NCI-H1694 treated with DMSO at 0.1 percent for 48 hours (cell line): ENCODE data around the gene ZDHHC17.
"Not testable (repeated sequence)": the region's sequence is repeated elsewhere in the genome, so short reads cannot be mapped to it uniquely, and the experiment has no call there.

ENCODE experiments used
- DNase-seq: peaks from one replicate; lab custom pipeline; 2025; lab: John Stamatoyannopoulos, UW

The ZDHHC17 gene

GRCh38 chr12:76768576-76768975 is 4.7 kb downstream of the ZDHHC17 start:
- DNase-seq, result no peak

GRCh38 chr12:76777765-76778216 is 13.9 kb downstream of the ZDHHC17 start:
- no peak for DNase-seq

GRCh38 chr12:76778364-76778763 is 14.4 kb downstream of the ZDHHC17 start:
- DNase-seq, result no peak

- not testable (repeated sequence) for DNase-seq
Measured at GRCh38 chr12:76779310-76779709, 15.4 kb downstream of the ZDHHC17 start.

DNA sequence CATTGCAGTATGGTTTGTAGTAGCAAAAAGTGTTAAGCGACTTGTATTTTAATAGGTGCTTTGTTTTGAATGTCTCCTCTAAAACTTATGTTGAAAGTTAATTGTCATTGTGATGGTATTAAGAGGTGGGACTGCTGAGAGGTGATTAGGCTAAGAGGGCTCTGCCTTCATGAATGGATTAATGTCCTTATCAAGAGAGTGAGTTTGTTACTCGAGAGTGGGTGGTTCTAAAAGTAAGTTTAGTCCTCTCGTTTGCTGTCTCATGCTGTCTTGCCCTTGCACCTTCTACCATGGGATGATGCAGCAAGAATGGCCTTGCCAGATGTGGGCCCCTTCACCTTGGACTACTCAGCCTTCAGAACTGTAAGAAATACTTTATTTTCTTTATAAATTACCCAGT is 17.4 kb downstream of the ZDHHC17 start:
- no peak for DNase-seq

- DNase-seq, result peak; percentile 15
Measured at GRCh38 chr12:76782526-76782925, 18.6 kb downstream of the ZDHHC17 start.

DNA sequence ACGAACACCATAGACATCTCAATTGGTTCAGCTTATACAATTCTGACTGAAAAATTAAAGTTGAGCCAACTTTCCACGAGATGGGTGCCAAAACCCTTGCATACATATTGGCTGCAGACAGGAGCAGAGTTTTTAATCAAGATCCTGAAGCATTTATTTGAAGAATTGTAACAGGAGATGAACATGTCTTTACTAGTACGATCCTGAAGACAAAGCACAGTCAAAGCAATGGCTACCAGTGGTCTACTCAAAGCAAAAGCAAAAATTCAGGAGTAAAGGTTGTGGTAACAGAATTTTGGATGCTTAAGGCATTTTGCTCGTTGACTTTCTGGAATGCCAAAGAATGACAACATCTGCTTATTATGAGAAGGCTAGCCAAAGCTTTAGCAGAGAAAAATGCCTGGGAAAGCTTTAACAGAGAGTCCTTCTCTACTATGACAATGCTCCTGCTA is 20.7 kb downstream of the ZDHHC17 start:
- DNase-seq, result no peak

DNA sequence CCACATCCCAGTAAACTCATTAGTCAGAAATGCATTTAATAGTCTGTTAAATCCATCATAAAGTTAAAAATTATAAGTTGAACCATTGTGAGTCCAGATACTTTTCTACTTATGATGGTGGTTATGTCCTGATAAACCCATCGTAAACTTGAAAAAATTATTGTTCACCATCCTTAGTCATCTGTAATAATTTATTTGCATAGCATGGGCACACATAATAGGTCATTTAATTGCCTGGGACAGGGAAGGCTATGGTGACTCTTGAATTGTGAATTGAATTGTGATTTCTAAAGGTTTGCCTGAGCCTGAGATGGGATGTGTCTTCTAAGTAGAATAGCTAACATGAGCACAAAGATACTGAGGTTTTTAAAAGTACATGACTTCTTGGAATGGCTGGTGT is 21.5 kb downstream of the ZDHHC17 start:
- DNase-seq, result no peak

GRCh38 chr12:76786986-76787385 is 23.1 kb downstream of the ZDHHC17 start:
- DNase-seq, result no peak

- no peak for DNase-seq
Measured at GRCh38 chr12:76787689-76788088, 23.8 kb downstream of the ZDHHC17 start.

DNA sequence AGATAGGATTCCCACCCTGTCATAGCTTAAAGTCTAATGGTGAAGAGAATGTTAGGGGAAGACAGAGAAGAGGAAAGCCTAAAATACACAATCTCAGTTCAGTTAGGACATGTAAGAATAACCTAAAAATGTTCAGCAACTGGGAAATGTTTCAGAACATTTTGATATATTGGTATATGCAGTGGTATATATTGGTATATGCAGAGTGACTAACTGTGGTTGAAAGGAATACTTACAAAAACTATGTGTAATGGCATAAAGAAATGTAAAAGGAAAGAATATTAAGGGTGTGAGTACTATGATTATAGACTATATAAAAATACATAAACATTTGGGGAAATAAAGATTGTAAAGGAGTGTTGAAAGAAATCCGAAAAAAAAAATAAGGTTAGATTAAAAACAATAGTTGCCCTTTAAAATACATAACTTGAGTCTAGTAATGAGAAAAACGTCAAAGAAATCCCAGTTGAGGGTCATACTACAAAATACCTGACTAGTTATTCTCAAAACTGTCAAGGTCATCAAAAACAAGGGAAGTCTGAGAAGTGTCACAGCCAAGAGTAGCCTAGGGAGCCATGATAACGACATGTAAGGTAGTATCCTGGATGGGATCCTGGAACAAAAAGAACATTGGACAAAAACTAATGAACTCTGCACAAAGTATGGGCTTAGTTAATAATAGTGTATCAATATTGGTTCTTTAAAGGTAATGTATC is 25.6 kb downstream of the ZDHHC17 start:
- no peak for DNase-seq

- DNase-seq, result peak; percentile 45
Measured at GRCh38 chr12:76790564-76791552, 26.9 kb downstream of the ZDHHC17 start.

GRCh38 chr12:76792828-76793227 is 28.9 kb downstream of the ZDHHC17 start:
- no peak for DNase-seq

- no peak for DNase-seq
Measured at GRCh38 chr12:76798864-76799263, 34.9 kb downstream of the ZDHHC17 start.

DNA sequence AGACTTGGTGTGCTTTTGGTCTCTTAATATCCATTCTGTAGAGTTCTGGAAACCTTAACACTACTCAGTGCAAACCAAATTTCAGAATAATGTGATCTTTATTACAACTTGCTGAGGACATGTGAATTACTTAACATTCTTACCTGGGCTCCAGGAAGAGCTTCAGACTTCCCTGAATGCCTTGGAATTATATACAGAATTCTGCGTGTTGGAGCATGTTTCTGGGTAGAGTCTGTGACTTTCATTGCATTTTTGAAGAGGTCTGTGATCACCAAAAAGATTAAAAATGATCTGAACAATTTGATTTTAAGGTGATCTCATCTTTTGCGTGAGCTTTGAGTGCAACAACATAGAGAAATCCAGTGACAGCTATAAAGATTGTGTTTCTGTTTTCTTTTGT is 35.4 kb downstream of the ZDHHC17 start:
- DNase-seq, result no peak

DNA sequence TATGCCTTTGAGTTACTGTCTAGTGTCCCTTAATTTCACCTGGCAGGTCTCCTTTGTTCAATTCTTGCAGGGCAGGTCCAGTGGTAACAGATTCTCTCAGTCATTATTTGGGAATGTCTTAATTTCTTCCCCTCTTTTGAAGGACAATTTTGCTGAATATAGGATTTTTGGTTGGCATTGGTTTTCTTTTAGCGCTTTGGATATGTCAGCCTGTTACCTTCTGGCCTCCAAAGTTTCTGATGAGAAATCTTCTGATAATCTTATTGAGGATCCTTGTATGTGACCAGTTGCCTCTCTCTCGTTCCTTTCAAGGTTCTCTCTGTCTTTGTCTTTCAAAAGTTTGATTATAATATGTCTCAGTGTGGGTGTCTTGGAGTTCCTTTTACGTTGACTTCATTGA is 38.1 kb downstream of the ZDHHC17 start:
- no peak for DNase-seq

DNA sequence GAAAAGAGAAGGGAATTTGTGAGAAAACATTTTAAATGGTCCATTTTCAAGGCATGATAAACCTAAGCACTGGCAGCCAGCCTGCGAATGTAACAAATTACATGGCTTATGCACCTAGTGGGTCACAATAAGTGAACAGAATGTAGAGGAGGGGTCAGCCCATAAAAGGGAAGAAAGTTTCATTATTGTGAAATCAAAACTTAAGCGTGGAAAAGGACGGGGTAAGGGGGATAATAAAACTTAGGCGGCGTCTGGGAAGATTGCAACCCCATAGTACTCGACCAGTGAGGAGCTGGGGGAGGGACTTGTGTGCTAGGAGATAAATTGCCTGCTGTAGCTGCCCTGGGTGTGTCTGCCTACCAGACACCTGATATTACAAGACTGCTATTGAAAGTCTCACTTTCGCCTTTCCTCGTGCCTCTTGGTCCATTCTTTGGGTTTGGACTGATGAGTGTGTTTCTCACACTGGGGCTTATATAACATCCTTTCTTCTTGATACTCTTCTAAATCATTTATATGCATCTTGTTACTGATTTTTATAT is 40.6 kb downstream of the ZDHHC17 start:
- no peak for DNase-seq

- DNase-seq, result no peak
Measured at GRCh38 chr12:76810671-76811419, 46.9 kb downstream of the ZDHHC17 start.

DNA sequence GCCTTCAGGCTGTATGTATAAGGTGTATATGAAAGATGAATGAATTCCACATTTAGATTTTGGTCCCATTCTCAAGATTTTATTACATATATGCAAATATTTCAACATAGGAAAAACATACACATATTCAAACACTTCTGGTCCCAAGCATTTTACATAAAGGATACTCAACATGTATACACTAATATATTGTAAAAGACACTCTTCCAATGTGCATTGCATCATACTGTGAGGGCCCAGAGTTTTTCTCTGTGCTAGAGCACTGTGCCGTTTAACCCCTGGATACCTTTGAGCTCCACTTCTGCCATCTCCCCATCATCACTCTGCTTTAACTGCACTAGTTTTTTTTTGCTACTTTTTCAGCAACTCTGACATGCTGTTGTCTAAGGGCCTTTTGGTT is 48.1 kb downstream of the ZDHHC17 start:
- DNase-seq, result no peak

GRCh38 chr12:76813265-76813664 is 49.4 kb downstream of the ZDHHC17 start:
- no peak for DNase-seq

DNA sequence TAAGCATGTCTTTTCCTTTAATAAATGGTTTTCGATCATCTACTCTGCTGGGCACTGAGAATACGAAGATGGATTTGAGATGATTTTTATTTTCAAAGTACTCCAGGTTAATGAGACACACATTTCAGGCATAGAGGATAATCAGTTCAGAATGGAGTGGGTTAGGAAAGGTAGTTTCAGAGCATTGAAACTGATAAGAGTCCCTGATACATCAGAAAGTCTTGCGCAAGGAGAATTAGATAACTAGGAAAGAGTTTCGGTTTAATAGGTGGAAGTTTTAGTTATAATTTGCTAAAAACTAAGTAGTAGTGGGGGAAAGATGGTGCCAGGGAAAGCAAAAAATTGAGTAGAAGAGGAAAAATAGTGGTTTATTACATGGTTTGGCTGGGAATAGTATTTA is 50.1 kb downstream of the ZDHHC17 start:
- DNase-seq, result no peak
